ENCODE measurements around the gene KRT34. TPM values are rescaled to one million over a fixed set of nuclear protein-coding genes. Genes with fewer than 3 reads are reported as not detected.

Gene KRT34
- polyA plus RNA-seq, 1 donor from 2014 or later: not detected

GRCh38 chr17:41340934-41341861, 40.9 kb downstream of the KRT34 start:
- no peaks in the 10 kb centered on the region for H3K9me3 ChIP-seq (ENCODE audit: low read length)
- no peaks in the 10 kb centered on the region for H3K27me3 ChIP-seq (ENCODE audit: insufficient read depth, low read depth, low read length)
- TF ChIP-seq EZH2 (IDR thresholded peaks at IDR 0.05; ENCODE audit: borderline replicate concordance, insufficient read depth, low read length, poor library complexity, severe bottlenecking) (no peak), SMC3 (conservative IDR thresholded peaks at IDR 0.05; ENCODE audit: poor library complexity) (no peak), POLR2AphosphoS5 (IDR thresholded peaks at IDR 0.05) (no peak), TAF1 (IDR thresholded peaks at IDR 0.05; ENCODE audit: low read depth) (no peak), EP300 (conservative IDR thresholded peaks at IDR 0.05; ENCODE audit: poor library complexity, severe bottlenecking) (no peak), MXI1 (conservative IDR thresholded peaks at IDR 0.05; ENCODE audit: poor library complexity, severe bottlenecking) (no peak), RAD21 (conservative IDR thresholded peaks at IDR 0.05) (no peak)
- TF ChIP-seq, protein P1, sequence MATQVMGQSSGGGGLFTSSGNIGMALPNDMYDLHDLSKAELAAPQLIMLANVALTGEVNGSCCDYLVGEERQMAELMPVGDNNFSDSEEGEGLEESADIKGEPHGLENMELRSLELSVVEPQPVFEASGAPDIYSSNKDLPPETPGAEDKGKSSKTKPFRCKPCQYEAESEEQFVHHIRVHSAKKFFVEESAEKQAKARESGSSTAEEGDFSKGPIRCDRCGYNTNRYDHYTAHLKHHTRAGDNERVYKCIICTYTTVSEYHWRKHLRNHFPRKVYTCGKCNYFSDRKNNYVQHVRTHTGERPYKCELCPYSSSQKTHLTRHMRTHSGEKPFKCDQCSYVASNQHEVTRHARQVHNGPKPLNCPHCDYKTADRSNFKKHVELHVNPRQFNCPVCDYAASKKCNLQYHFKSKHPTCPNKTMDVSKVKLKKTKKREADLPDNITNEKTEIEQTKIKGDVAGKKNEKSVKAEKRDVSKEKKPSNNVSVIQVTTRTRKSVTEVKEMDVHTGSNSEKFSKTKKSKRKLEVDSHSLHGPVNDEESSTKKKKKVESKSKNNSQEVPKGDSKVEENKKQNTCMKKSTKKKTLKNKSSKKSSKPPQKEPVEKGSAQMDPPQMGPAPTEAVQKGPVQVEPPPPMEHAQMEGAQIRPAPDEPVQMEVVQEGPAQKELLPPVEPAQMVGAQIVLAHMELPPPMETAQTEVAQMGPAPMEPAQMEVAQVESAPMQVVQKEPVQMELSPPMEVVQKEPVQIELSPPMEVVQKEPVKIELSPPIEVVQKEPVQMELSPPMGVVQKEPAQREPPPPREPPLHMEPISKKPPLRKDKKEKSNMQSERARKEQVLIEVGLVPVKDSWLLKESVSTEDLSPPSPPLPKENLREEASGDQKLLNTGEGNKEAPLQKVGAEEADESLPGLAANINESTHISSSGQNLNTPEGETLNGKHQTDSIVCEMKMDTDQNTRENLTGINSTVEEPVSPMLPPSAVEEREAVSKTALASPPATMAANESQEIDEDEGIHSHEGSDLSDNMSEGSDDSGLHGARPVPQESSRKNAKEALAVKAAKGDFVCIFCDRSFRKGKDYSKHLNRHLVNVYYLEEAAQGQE (IDR thresholded peaks at IDR 0.05; ENCODE audit: borderline replicate concordance): no peak
- TF ChIP-seq, protein P2, sequence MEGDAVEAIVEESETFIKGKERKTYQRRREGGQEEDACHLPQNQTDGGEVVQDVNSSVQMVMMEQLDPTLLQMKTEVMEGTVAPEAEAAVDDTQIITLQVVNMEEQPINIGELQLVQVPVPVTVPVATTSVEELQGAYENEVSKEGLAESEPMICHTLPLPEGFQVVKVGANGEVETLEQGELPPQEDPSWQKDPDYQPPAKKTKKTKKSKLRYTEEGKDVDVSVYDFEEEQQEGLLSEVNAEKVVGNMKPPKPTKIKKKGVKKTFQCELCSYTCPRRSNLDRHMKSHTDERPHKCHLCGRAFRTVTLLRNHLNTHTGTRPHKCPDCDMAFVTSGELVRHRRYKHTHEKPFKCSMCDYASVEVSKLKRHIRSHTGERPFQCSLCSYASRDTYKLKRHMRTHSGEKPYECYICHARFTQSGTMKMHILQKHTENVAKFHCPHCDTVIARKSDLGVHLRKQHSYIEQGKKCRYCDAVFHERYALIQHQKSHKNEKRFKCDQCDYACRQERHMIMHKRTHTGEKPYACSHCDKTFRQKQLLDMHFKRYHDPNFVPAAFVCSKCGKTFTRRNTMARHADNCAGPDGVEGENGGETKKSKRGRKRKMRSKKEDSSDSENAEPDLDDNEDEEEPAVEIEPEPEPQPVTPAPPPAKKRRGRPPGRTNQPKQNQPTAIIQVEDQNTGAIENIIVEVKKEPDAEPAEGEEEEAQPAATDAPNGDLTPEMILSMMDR (IDR thresholded peaks at IDR 0.05; ENCODE audit: poor library complexity, severe bottlenecking): no peak
- H3K27ac ChIP-seq (ENCODE audit: low read length): no peak overlapping the region
- H3K36me3 ChIP-seq (ENCODE audit: insufficient read depth, low read length): no peaks in the 10 kb centered on the region
- H3K4me3 ChIP-seq (ENCODE audit: low read length): no peak overlapping the region
- no peak overlapping the region for H3K4me2 ChIP-seq (ENCODE audit: low read length)
- H2AFZ ChIP-seq (ENCODE audit: low read depth, low read length): no peak overlapping the region
- no peaks in the 10 kb centered on the region for H4K20me1 ChIP-seq (ENCODE audit: insufficient read depth)
- no peaks in the 10 kb centered on the region for H3F3A ChIP-seq (ENCODE audit: insufficient read depth, low read length, poor library complexity, severe bottlenecking)
- no peaks in the 10 kb centered on the region for H3K79me2 ChIP-seq (replicated peaks; ENCODE audit: insufficient read depth, low read length)
- H3K9ac ChIP-seq (ENCODE audit: low read length): no peak overlapping the region
- no peaks in the 10 kb centered on the region for H3K9me2 ChIP-seq (ENCODE audit: insufficient read depth, low read length)

- Histone ChIP-seq H3K79me2 (replicated peaks; ENCODE audit: insufficient read depth, low read length) (no peaks in the 10 kb centered on the region), H4K20me1 (ENCODE audit: insufficient read depth) (no peaks in the 10 kb centered on the region), H3K9me3 (ENCODE audit: low read length) (no peaks in the 10 kb centered on the region), H3K27me3 (ENCODE audit: insufficient read depth, low read depth, low read length) (no peaks in the 10 kb centered on the region), H3F3A (ENCODE audit: insufficient read depth, low read length, poor library complexity, severe bottlenecking) (no peaks in the 10 kb centered on the region), H3K36me3 (ENCODE audit: insufficient read depth, low read length) (no peaks in the 10 kb centered on the region), H2AFZ (ENCODE audit: low read depth, low read length) (no peak overlapping the region), H3K4me3 (ENCODE audit: low read length) (no peak overlapping the region), H3K4me2 (ENCODE audit: low read length) (no peak overlapping the region), H3K27ac (ENCODE audit: low read length) (no peak overlapping the region), H3K9me2 (ENCODE audit: insufficient read depth, low read length) (no peaks in the 10 kb centered on the region), H3K9ac (ENCODE audit: low read length) (no peak overlapping the region)
- TF ChIP-seq, protein P1 (IDR thresholded peaks at IDR 0.05; ENCODE audit: borderline replicate concordance): no peak
- no peak for TF ChIP-seq SMC3 (conservative IDR thresholded peaks at IDR 0.05; ENCODE audit: poor library complexity)
- no peak for TF ChIP-seq RAD21 (conservative IDR thresholded peaks at IDR 0.05)
- no peak for TF ChIP-seq POLR2AphosphoS5 (IDR thresholded peaks at IDR 0.05)
- no peak for TF ChIP-seq MXI1 (conservative IDR thresholded peaks at IDR 0.05; ENCODE audit: poor library complexity, severe bottlenecking)
- no peak for TF ChIP-seq EZH2 (IDR thresholded peaks at IDR 0.05; ENCODE audit: borderline replicate concordance, insufficient read depth, low read length, poor library complexity, severe bottlenecking)
- TF ChIP-seq TAF1 (IDR thresholded peaks at IDR 0.05; ENCODE audit: low read depth): no peak
- no peak for TF ChIP-seq EP300 (conservative IDR thresholded peaks at IDR 0.05; ENCODE audit: poor library complexity, severe bottlenecking)
- TF ChIP-seq, protein P2 (IDR thresholded peaks at IDR 0.05; ENCODE audit: poor library complexity, severe bottlenecking): no peak
Observed at GRCh38 chr17:41340494-41340893, 41.6 kb downstream of the KRT34 start.
